HG03108 (cell line): ENCODE results near the gene SOD2.
A peak's percentile ranks its signal among the peaks of the same experiment; 100 is the strongest.
"Not testable (repeated sequence)": the region's sequence is repeated elsewhere in the genome, so short reads cannot be mapped to it uniquely, and the experiment has no call there.

Experiments
- ATAC-seq: cut with Tn5 transposase; IDR thresholded peaks from one replicate; pipeline ENCODE4 v1.9.1; 2021; ENCODE audit warnings: moderate library complexity; ENCODE audit not compliant: unreplicated experiment

SOD2 gene

DNA sequence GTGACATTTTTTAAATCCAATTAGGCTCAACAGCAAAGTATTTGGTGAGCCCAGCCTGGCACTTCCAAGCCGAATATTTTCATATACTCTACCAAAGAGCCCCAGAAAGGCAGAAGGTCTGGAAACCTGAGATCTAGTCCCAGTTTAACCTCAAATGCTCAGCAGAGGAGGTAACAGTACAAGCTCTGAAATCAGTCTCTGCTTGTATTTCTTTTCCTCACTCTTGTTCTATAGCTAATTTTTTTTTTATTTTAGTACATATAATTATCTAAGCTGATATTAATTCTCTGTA, 9.1 kb downstream of the SOD2 start:
- no peak for ATAC-seq

DNA sequence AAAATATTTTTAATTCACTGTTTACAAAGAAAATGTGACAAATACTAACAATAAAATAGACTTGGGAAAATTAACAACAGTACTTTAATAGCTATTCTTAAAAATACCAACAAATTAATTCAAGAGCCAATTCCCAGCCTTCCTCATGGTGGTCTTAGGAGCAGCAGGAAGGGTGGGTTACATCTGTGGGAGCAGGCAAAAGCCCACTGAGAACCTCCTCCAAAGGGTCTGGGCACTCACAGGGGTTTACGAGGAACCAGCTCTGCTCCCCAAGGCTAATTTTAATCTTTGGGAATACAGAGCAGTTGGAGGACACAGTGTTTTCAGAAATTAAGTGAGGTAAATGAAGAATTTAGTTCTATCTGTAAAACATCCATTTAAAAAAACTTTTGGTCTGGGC, 10.2 kb downstream of the SOD2 start:
- ATAC-seq, result no peak

DNA sequence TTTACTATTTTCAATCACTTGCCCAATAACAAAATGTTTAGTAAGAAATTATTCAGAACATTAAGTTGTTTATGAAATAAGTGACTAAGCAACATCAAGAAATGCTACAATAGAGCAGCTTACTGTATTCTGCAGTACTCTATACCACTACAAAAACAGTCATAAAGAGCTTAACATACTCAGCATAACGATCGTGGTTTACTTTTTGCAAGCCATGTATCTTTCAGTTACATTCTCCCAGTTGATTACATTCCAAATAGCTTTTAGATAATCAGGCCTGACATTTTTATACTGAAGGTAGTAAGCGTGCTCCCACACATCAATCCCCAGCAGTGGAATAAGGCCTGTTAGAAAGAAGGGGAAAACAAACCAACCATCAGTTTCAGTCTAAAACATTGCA, 10.7 kb downstream of the SOD2 start:
- ATAC-seq, result no peak

DNA sequence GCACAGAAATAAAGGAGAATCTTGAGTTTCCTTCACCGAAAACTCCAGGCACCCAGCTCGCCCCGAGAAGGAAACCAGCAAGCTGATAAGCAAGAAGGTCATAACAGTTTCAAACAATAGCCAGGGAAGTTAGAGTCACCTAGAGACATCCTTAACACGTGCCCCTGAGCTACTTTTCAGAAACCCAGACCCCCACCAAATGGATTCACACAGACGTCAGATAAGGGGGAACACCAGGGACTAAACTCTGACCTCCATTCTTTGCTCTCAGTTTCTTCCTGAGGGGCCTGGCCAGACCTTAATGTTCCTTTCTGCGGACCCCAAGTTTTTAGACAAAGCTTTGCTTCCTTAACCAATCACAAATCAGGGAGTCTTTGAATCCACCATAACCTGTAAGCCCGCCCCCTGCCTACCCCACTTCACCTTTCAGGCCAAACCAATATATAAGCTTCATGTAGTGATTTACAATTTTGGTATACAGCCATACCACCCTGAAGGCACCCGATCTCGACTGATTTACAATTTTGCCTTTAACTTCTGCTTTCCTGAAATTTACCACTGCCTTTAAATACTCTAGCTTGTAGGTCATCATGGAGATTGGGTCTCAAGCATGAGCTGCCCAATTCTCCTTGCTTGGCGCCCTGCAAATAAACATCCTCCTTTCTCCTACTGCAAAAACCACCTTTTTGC, 11.7 kb downstream of the SOD2 start:
- ATAC-seq, result no peak

DNA sequence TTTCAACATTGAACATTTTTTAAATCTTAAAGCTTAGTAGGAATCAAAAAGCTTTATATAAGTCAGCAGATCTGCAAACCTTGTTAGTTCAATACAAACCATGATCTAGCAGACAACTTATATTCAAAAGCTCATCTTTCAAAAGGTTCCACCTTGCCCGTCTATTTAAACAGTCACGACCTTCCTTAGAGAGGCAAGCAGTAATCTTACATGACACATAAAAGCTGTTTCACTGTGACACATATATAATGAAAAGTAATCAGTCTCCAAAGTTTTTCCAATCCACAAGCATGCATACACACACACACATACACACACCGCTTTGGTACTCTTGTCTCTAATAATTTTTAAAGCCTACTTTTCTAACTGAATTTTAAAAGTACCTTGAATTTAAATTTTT, 12.9 kb downstream of the SOD2 start:
- no peak for ATAC-seq

DNA sequence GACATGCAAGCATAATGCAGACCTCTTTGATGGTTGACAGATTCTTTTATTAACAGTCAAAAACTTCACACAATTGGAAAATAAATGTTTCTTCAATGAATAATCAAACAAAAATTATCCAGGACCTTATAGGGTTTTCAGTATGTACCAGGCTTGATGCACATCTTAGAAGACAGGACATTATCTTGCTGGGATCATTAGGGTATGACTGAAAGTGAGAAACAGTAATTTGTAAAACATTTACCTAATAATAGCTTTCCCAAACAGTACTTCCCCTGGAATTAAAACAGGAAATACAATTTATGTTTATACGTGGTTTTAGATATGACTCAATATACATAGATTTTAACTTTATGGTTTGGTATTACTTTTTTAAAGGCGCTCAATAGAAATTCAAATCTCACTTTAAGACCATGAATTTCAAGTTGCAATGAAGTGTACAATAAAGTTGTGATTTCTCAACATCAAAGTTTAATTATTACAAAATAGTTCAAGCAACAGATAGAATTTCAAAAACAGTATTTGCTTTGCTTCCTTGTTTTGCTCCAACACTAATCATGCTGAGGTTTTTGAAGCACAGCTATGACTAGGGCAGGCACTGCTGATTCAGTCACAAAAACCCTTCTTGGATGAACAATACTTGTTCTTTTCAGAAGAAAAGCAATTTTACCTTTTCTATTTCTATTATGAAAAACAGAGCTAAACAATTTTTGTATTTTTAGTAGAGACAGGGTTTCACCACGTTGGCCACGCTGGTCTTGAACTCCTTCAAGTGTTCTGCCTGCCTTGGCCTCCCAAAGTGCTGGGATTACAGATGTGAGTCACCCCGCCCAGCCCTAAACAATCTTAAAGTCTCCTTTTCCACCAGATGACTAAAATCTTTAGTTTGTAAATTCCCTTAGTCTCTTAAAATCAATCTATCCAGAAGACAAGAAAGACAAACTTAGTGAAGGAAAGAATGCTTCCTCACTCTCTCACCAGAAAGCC, 13.7 kb downstream of the SOD2 start:
- ATAC-seq, result no peak

DNA sequence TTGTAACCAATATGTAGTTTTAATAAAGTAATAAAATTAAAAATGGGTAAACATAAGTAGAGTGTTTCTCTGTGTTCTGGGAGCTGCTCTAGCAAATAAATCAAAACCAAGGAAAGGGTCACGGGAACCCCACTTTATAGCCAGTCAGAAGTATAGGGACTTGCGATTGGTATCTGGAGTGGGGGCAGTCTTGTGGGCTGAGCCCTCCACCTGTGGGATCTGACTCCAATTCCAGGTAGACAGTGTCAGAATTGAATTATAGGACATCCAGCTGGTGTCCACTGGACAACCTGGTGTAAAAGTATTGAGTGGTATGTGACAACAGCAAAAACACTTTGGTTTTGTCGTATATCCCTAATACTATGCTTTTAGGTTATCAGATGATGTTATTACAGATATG, 14.5 kb downstream of the SOD2 start:
- no peak for ATAC-seq

DNA sequence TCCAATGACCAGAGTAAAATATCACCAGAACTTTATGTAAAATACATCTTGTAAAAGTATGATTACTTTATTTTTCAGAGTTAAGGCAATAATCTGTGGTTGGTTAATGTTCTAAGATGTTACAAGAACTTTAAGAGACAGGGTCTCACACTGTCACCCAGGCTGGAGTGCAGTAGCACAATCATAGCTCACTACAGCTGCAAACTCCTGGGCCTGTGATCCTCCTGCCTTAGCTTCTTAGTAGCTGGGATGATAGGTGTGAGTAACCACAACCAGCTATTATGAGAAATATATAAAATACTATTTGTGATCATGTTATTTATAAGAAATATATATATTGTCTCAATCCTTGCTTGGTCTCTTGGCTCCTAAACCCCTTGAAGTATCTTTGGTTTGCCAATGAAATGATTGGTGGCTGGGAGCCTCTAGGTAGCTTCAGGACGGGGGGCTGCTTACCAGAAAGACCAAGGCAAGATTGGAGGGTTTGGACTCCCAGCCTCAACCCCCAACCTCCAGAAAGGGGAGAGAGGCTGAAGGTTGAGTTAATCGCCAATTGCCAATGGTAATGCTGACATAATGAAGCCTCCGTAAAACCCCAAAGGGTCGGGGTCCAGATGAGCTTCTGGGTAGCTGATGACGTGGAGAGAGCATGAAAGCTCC, 15.4 kb downstream of the SOD2 start:
- ATAC-seq, result no peak

DNA sequence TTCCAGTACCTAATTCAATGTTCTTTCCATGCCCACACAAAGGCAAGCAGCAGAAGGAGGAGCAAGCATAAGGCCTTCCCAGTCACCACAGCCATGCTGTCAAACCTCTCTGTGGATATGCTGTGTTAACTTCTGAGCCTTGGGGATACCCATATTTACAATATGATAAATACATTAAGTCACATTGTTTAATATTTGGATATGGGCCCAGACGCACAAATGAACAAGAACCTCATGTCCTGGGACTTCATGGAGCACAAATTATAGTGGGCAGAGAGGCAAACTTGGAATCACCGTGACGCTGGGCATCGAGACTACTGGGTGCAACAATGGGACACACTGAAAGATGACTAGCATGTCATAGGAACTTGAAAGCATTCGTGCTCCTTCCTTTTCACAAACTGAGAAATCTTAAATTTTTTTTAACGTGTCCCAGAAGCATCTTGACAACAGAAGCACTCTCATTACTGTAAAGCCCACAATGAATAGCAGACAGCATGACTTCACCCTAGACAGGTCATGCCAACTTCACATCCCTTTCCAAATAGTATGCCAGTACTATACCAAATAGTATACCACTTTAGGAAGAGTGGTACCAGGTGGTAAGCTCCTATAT, 16.0 kb downstream of the SOD2 start:
- no peak for ATAC-seq

DNA sequence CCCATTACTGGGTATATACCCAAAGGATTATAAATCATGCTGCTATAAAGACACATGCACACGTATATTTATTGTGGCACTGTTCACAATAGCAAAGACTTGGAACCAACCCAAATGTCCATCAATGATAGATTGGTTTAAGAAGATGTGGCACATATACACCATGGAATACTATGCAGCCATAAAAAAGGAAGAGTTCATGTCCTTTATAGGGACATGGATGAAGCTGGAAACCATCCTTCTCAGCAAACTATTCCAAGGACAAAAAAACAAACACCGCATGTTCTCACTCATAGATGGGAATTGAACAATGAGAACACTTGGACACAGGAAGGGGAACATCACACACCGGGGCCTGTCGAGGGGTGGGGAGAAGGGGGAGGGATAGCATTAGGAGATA, 16.8 kb downstream of the SOD2 start:
- not testable (repeated sequence) for ATAC-seq

DNA sequence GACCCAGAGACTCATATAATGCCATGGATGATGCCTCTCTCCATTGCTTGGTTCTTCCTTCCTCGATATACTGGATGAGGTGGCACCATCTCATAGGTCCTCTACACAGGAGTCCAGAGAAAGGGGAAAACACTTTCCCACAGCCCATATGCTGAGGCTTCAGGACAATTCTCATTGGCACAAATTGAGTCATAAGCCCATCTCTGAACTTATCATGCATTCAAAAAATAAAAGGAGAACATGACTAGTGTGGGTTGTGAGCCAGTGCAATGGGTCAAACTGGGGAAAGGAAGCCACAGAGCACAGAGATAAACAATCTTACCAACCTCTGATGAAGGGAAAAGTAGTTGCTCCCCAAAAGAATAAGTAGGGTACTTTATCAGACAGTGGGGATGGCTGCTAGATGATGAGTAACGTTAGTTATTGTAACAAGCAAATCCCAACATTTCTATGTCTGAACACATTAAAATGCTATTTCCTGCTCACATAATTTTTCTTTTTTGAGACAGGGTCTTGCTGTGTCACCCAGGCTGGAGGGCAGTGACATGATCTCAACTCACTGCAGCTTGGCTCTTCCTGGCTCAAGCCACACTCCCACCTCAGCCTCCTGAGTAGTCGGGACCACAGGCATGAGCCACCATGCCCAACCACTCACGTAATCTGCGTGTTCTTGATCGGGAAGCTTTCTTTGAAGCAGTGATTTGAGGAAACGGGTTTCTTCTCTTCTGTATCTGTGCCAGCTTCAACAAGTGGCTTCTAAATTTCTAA, 27.0 kb downstream of the SOD2 start:
- ATAC-seq, result no peak

DNA sequence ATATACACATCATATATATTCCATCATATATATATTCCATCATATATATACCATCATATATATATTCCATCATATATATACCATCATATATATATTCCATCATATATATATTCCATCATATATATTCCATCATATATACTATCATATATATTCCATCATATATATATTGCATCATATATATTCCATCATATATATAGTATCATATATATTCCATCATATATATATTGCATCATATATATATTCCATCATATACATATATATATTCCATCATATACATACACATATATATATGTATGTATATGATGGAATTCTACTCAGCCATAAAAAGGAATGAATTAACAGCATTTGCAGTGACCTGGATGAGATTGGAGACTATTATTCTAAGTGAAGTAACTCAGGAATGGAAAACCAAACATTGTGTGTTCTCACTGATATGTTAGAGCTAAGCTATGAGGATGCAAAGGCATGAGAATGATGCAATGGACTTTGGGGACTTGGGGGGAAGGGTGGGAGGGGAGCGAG, 29.6 kb downstream of the SOD2 start:
- not testable (repeated sequence) for ATAC-seq

DNA sequence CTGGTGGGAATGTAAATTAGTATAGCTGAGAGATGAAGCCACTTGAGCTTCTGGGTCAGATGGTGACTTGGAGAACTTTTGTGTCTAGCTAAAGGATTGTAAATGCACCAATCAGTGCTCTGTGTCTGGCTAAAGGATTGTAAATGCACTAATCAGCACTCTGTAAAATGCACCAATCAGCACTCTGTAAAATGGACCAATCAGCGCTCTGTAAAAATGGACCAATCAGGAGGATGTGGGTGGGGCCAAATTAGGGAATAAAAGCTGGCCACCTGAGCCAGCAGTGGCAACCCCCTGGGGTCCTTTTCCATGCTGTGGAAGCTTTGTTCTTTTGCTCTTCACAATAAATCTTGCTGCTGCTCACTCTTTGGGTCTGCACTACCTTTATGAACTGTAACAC, 31.1 kb downstream of the SOD2 start:
- not testable (repeated sequence) for ATAC-seq

DNA sequence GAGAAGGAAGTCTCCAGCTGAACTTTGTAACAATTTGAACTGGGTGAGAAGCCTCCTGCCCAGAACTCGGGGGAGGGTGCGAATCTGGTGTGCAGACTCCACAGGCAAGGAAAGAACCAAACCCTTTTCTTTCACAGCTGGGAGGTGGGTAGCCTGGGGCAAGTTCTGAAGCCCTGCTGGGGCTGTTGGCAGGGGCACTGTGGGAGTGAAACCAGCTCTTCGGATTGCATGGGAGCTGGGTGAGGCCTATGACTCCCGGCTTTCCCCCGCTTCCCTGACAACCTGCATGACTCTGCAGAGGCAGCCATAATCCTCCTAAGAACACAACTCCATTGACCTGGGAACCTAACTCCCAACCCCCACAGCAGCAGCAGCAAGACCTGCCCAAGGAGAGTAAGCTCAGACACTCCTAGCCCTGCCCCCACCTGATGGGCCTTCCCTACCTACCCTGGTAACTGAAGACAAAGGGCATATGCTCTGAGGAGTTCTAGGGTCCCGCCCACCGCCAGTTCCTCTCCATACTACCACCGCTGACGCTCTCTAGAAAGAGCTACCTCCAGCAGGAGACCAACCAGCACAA, 37.5 kb downstream of the SOD2 start:
- no peak for ATAC-seq

DNA sequence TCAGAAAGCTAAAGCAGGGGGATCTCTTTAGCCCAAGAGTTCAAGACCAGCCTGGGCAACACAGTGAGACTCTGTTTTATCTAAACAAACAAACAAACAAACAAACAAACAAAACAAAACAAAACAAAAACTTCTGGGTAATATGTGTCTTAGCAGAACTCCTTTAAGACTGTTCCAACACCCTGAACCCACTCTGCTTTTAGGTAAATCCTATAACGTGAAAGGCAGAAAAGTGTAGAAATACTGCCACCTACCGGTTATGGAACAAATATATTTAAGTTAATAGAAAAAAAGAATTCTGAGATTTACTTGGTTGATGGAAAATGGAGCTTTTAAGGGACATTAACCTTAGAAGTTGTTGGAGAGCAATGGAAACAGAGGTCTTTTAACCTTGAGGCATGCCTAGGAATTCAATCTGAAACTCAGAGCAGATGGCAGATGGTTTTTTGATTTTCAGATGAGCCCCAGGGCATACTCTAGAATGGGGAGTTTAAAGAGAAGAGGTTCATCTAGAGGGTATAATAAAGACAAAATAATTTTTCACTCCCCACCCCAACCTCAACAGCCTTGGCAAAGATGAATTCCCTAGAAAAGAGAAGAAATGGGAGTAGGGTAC, 38.5 kb downstream of the SOD2 start:
- no peak for ATAC-seq

DNA sequence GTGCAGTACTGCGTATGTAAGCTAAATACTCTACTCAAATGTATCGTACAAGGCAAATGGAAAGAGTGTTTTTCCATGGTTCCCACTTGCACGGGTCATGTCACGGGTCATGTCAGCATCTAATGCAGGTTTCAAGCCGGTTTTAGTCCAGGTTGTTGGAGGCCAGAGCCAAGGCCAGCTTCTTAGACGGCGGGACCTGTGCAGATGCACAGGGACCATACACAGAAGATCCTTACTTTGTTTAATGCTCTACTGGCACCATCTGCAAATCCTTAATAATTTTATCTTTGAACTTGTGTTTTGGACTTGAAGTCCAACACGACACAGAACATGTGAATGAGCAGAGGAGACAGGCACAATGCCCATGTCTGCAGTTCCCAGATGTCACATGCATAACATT, 42.7 kb downstream of the SOD2 start:
- no peak for ATAC-seq

DNA sequence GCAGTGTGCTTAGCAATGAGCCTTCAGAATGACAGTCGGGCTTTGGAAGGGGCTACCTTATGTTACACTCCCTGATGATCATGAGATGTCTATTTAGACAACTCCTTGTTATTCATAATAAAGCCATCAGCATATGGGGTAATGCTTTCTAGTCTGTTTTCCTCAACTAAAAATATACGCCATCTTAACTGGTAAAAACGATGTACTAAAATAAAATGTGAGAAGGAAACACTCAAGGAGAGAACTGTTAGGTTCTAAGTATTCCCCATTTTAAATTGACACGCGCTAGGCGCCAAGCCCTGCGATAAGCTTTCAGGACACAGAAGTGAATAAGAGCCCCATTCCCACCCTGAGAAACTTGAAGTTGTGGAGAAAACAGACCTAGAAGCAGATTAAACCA, 43.6 kb downstream of the SOD2 start:
- ATAC-seq, result no peak

DNA sequence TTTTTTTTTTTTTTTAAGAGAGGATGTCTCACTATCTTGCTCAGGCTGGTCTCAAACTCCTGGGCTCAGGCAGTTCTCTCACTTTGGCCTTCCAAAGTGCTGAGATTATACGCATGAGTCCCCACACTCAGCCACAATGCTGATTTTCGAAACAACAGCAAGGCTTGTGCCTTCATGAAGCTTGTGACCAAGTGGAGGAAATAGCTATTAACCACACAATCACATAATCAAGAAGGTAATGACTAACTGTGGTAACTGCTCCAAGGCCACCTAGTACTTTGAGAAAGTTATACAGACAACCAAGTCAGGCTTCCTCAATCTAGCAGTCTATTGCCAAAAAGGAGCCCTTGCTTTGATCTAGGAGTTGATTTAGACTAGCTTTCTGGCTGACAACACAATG, 46.3 kb downstream of the SOD2 start:
- ATAC-seq, result peak; percentile 97

DNA sequence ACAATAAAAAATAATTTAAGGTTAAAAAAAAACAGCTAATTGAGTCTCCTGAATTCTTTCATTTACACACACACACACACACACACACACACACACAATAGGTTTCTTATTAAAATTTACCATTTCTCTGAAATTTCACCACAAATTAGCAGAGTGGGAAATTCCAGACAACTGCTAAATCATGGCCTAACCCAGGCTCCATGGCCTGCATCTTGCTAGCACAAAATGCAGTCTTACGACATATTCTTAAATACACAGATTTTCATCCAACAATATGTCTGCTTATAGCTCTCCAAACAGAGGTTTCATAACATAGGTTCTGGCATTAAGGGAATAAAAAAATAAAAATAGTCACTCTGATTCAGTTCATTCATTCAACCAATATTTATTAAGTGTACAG, 46.9 kb downstream of the SOD2 start:
- ATAC-seq, result no peak

DNA sequence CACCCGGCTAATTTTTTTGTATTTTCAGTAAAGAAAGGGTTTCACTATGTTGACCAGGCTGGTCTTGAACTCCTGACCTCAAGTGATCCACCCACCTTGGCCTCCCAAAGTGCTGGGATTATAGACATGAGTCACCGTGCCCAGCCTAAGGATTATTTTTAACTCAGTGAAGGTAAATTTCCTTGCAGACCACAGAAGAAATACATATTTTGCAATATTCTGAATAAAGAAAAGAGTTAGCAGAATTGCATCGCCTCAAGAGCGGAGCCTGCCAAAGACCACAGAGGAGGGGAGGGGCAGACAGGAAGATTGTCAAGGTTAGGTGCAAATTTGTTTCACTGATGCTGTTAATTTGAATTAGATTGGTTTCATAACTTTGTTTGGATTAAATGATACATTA, 47.4 kb downstream of the SOD2 start:
- ATAC-seq, result no peak
